ENCODE results near the gene TPPP.
"Not testable (repeated sequence)": the region's sequence is repeated elsewhere in the genome, so short reads cannot be mapped to it uniquely, and the experiment has no call there.

- not testable (repeated sequence) for TF ChIP-seq CTCF (IDR thresholded peaks at IDR 0.05; ENCODE audit: low read depth, low read length); EZH2phosphoT487 (IDR thresholded peaks at IDR 0.05; ENCODE audit: low read depth)
Measured at GRCh38 chr5:680836-681235, 12.3 kb downstream of the TPPP start.

Measured in OCI-LY3 (cell line).